HL-60/S4 (cell line): ENCODE results near the gene ARSH.
"Not testable (repeated sequence)": the region's sequence is repeated elsewhere in the genome, so short reads cannot be mapped to it uniquely, and the experiment has no call there.

Experiments used
- in situ Hi-C: fragments of 300-500 bp; cut with MboI; formaldehyde crosslinking; loops from 2 replicates; pipeline ENCODE4 v1.14.3; 2022; ENCODE audit warnings: low sequenced_read_pairs

Gene ARSH, protein sequence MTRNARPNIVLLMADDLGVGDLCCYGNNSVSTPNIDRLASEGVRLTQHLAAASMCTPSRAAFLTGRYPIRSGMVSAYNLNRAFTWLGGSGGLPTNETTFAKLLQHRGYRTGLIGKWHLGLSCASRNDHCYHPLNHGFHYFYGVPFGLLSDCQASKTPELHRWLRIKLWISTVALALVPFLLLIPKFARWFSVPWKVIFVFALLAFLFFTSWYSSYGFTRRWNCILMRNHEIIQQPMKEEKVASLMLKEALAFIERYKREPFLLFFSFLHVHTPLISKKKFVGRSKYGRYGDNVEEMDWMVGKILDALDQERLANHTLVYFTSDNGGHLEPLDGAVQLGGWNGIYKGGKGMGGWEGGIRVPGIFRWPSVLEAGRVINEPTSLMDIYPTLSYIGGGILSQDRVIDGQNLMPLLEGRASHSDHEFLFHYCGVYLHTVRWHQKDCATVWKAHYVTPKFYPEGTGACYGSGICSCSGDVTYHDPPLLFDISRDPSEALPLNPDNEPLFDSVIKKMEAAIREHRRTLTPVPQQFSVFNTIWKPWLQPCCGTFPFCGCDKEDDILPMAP

GRCh38 chrX:3006495-3006894 lies at the start of gene ARSH:
Gene ARSH, plus strand, starts transcription at chrX:3006546. Its CDS starts 67 bp downstream, at chrX:3006613.
- in situ Hi-C loops, result no loop called here

DNA sequence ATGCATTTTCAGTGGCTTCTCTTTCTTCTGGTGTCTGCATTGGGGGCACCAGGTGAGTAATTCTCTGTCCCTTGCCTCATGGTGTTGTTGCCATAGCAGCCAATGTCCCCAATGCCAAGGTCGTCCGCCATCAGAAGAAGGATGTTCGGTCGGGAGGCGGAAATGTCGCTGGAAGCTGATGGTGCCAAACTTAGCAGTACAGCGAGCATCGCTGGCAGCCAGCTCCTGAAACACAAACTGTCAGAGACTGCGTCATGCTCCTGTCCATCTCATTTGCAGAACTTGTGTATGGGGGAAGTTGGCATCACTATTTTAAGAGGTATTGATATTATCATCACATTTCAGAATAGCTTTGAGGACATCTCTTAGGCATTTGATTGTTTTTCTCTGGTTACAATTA lies 48.1 kb upstream of the ARSH start:
- in situ Hi-C loops, result no loop called here

DNA sequence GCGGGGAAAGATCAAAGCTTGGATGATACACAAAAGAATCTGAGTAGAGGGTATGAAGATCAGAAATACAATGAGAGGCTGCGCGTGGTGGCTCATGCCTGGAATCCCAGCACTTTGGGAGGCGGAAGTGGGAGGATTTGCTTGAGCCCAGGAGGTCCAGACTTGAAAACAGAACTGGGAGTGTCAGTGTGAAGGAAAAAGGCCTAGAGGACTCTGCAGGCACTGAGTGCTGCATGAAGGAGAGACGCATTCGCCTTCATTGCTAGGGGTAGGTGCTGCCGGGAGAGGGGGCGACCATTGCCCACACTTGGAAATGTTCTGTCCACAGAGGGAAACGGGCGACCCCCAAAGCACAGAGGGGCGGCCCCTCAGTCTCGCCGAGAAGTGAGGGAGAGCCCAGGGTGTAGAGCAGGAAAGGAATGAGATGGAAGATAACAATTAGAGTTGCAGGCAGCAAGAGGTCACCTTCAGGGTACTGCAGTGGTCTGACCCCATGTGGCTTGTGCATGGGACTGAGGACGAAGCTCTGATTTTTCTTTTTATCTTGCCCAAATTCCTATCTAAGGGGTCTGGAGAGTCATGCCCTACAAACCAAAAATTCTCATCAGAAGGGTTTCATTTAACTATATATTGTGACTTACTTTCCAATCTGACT lies 45.4 kb upstream of the ARSH start:
- in situ Hi-C loops, result no loop called here

DNA sequence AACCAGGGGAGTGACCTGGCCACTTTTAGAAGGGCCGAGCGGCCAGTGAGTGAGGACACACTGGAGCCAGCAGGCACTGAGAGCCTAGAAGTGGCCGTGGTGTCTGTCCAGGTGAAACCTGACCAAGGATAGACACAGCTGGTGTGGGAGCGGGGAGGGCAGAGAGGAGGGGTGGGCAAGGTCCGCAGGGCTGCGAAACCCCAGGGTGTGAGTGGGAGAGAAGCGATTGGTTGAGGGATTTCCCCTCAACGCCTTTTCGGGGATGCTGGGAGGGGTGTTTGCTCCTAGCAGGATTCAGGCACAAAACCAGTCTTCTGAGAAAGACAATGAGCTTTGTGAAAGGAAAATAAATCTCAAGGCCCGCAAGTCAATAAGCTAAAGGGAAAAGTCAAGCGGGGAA lies 44.0 kb upstream of the ARSH start:
- in situ Hi-C loops, result no loop called here

DNA sequence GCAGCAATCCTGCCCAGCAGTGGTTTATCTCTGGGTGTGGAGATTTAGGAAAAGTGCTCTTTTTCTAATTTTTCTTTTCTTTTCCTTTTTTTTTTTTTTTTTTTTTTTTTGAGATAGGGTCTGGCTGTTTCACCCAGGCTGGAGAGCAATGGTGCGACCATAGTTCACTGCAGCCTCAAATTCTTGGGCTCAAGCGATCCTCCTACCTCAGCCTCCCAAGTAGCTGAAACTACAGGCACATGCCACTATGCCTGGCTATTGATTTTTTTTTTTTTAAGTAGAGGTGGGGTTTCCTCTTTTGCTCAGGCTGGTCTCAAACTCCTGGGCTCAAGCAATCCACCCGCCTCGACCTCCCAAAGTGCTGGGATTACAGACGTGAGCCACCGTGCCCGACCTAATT lies 42.9 kb upstream of the ARSH start:
- in situ Hi-C loops, result not testable (repeated sequence)

- in situ Hi-C loops, result not testable (repeated sequence)
Measured at GRCh38 chrX:2963992-2964794, 42.2 kb upstream of the ARSH start.

DNA sequence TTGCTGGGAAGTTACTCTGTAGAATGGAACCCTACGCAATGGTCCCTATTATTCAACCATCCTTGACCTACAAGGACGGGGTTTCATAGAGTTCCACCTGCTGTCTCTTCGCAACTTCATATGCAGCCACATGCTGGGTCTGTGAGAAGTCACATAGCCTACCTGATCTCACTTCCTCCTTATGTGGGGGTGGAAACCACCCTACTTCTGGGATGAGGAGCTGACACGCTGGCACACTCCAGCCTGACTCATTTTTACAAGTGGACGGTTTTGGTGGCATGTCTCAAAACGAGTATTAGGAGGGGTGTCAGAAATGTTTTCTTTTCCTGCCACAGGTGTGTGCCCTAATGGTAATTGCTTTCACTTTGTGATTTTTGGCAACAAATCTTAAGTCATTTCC lies 40.4 kb upstream of the ARSH start:
- in situ Hi-C loops, result no loop called here

DNA sequence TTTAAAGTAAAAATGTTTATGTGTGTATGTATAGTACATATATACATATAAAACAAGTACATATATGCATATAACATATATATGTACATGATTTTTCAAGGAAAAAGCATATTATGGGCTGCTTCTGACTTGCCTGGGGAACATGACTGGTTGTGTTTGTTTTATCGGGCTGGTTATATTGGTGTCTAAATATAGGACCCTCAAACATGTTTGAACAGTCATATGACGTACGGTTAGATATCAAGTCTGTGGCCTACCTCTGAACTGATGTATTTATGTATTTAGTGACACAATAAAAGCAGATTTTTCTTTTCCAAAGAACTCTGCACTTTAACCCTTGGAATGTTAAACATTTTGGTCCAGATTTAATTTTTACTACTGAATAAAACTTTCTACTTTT lies 39.3 kb upstream of the ARSH start:
- in situ Hi-C loops, result no loop called here

GRCh38 chrX:2967584-2967983 lies 38.8 kb upstream of the ARSH start:
- in situ Hi-C loops, result no loop called here

GRCh38 chrX:2967998-2968909 lies 38.1 kb upstream of the ARSH start:
- in situ Hi-C loops, result no loop called here

- in situ Hi-C loops, result no loop called here
Measured at GRCh38 chrX:2969021-2969420, 37.3 kb upstream of the ARSH start.

DNA sequence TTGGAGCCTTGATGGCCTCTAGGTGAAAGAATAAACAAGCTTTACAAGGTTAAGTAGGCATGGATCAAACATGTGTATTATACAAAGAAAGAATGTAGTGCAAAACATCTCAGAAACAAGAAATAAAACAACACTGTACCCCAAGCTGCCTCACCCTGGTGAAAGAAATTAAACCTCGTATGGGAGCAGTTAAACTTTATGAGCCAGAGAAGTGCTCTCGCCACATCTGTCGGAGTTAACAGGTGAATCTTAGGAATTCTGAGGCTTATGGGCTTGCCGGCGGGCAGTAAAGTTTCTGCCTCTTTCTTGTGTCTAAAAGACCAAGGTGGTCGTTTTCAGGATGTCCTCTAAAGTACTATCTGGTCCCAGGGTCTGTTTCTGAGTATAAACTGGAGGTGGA lies 34.0 kb upstream of the ARSH start:
- in situ Hi-C loops, result no loop called here

- in situ Hi-C loops, result no loop called here
Measured at GRCh38 chrX:2974961-2975360, 31.4 kb upstream of the ARSH start.

DNA sequence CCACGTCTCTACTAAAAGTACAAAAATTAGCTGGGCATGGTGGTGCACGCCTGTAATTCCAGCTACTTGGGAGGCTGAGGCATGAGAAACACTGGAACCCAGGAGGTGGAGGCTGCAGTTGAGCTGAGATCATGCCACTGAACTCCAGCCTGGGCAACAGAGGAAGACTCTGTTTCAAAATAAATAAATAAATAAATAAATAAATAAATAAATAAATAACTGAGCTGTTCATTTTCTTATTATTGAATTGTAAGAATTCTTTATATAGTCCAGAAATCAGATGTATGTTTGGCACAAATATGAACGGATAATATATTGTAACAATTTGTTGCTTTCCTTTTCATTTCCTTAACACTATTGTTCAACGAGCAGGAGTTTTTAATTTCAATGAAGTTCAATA lies 27.7 kb upstream of the ARSH start:
- in situ Hi-C loops, result not testable (repeated sequence)

- in situ Hi-C loops, result no loop called here
Measured at GRCh38 chrX:2984342-2984741, 22.0 kb upstream of the ARSH start.

- in situ Hi-C loops, result no loop called here
Measured at GRCh38 chrX:2989565-2989964, 16.8 kb upstream of the ARSH start.

- in situ Hi-C loops, result no loop called here
Measured at GRCh38 chrX:3010532-3010931, 4.2 kb downstream of the ARSH start.

DNA sequence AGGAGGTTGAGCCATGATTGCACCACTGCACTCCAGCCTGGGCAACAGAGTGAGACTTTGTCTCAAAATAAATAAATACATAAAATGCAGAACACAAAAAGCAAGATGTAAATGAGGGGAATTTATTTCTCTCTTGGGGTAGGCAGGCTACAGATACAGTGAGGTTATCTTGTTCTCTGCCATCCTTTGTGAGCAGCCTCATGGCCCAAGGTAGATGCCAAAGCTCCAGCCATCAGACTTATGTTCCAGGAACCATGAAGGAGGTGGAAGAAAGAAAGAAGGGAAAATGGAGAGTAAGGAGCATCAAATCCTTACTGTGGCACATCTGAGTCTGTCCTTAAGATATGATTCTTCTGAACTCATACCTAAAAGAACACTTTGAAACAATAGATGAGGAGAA lies 11.1 kb downstream of the ARSH start:
- in situ Hi-C loops, result no loop called here

- in situ Hi-C loops, result no loop called here
Measured at GRCh38 chrX:3024176-3024575, 17.8 kb downstream of the ARSH start.

DNA sequence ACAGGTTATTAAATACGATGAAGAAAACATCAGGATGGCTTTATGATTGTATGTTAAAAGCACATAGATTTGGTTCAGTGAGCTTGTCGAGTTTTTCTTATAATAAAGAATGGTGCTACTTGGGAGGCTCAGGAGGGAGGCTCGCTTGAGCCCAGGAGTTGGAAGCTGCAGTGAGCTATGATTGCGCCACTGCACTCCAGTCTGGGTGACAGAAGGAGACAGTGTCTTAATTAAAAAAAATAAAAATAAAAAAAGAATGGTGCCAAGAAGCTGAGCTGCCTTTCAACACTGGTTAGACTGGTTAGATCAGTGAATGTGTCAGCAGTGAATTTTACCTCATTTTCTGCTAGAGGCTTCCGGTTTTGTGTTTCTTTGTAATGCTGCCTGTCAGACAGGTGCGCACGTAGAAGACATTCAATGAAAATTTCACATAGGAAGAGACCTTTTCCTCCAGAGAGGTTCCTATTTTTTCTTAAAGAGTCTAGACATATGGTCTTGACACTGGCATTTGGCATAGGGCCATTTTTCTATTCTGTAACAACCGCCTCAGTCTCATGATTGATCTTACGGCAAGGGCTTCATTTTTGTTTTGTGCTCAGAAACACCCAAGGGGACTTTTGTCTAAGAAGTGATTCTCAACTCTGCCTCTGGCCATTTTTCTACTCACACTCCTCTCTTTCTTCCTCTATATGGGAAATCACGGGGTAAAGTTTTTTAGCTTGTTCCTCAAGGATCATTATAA lies 19.9 kb downstream of the ARSH start:
- in situ Hi-C loops, result loop anchor here (25.0 kb wide), 1 partner anchor 139 kb away; no protein-coding TSS in a partner anchor
